GM12892 (cell line): Measurements from ENCODE around the gene TEX101.
"Not testable (repeated sequence)": the region's sequence is repeated elsewhere in the genome, so short reads cannot be mapped to it uniquely, and the experiment has no call there.

ENCODE experiments used
- DNase-seq: peaks from one replicate; pipeline ENCODE4 v3.0.0; 2011; ENCODE audit not compliant: insufficient read length
- FAIRE-seq: peaks from 2 replicates; lab custom pipeline; 2011; peaks lifted over from hg19 to GRCh38; lab: Jason Lieb, UNC
- POLR2A ChIP-seq: IDR thresholded peaks from 2 replicates; pipeline ENCODE4 v1.6.1; 2011; ENCODE audit warnings: low read depth, low read length, control low read depth
- POLR2AphosphoS5 ChIP-seq: IDR thresholded peaks from 2 replicates; pipeline ENCODE4 v1.6.1; 2011; ENCODE audit warnings: low read depth, low read length, control low read depth
- TAF1 ChIP-seq: IDR thresholded peaks from 2 replicates; pipeline ENCODE4 v1.6.1; 2011; ENCODE audit warnings: low read depth, mild to moderate bottlenecking, control low read depth, low read length, borderline replicate concordance

Gene TEX101

DNA sequence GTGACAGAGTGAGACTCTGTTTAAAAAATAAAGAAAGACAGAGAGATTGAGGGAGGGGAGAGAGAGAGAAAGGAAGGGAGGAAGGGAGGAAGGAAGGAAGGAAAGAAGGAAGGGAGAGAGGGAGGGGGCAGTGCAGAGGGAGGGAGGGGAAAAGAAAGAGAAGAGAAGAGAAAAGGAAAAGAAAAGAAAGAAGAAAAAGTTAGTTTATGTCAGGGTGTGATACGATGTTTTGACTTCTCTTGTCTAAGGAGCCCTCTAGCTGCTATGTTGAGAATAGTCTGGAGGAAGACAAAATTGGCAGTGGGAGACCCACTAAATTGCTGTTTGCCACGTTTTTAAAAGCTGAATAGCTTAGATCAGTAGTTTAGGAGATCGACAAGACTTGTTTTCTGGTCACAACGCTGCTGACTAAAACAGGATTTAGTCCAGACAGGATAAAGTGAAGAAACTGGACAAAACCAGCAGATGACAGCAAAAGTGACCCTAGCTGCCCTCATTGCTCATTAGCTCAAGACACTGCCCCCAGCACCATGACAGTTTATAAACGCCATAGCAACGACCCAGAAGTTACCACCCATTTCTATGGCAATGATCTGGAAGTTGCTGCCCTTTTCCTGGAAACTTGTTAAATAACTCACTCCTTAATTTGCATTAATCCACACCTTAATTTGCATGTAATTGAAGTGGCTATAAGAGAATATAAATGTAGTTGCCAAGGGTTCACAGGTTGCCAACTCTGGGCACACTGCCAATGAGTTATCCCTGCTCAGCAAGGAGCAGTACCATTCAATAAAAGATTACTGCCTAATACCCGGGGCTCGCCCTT is 11.1 kb downstream of the TEX101 start:
- TF ChIP-seq POLR2A (no peak), TAF1 (no peak), POLR2AphosphoS5 (no peak)
- FAIRE-seq (no peak), DNase-seq (no peak)

DNA sequence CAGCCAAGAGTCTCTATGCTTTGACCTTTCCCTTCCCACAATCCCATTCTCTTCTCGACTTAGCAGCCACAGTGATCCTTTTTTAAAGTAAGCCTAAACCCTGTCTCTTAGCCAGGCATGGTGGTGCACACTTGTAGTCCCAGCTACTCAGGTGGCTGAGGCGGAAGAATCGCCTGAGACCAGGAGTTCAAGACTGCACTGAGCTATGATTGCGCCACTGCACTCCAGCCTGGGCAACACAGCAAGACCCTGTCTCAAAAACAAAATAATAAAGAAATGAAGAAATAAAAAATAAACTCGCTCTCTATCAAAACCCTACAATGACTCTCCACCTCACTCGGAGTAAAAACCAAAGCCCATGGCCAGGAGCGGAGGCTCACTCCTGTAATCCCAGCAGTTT is 14.7 kb downstream of the TEX101 start:
- FAIRE-seq (no peak), DNase-seq (no peak)
- TF ChIP-seq POLR2A: no peak
- TF ChIP-seq POLR2AphosphoS5: no peak
- no peak for TF ChIP-seq TAF1

DNA sequence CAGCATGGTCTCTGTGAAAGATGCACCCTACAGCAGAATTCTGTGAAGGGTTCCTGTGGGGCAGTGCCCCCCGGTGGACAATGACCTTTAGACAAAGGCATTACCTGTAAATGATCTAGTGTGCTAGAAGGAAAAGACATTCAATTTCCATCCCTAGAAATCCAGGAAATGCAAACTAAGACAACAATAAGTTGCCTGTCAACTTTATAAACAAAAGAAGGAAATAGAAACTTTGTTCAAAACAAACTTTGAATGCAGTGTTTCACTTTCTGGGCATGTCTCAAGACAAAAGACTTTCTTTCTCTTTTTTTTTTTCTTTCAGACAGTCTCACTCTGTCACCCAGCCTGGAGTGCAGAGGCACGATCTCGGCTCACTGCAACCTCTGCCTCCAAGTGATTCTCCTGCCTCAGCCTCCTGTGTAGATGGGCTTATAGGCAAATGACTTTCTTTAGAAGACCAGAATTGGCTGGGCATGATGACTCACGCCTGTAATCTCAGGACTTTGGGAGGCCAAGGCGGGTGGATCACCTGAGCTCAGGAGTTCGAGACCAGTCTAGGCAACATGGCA is 15.5 kb downstream of the TEX101 start:
- FAIRE-seq (no peak), DNase-seq (no peak)
- TF ChIP-seq POLR2A: no peak
- TF ChIP-seq TAF1: no peak
- no peak for TF ChIP-seq POLR2AphosphoS5

DNA sequence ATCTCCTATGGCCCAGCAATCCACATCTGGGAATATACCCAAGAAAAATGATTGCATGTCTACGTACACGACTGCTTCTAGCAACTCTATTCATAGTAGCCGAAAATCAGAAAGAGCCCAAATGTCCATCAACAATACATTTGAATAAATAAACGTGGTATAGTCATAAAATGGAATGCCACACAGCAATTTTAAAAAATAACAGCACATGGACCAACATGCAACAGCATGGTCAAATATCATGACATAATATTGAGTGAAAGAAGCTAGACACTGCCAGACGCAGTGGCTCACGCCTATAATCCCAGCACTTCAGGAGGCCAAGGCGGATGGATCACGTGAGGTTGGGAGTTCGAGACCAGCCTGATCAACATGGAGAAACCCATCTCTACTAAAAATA is 16.3 kb downstream of the TEX101 start:
- no peak for FAIRE-seq
- TF ChIP-seq POLR2A: no peak
- no peak for TF ChIP-seq TAF1
- TF ChIP-seq POLR2AphosphoS5: no peak
- DNase-seq: no peak

DNA sequence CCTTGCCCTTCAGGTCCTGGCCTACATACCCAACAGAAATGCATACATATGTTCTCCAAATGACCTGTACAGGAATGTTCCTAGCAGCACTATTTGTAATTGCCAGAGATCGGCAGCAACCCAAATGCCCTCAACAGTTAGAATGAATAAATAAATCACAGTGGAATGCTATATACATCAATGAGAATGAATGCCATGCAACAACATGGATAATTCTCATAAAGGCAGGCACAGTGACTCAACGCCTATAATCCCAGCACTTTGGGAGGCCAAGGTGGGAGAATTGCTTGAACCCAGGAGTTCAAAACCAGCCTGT is 18.6 kb downstream of the TEX101 start:
- DNase-seq (no peak), FAIRE-seq (no peak)
- no peak for TF ChIP-seq TAF1
- TF ChIP-seq POLR2A: no peak
- TF ChIP-seq POLR2AphosphoS5: no peak

DNA sequence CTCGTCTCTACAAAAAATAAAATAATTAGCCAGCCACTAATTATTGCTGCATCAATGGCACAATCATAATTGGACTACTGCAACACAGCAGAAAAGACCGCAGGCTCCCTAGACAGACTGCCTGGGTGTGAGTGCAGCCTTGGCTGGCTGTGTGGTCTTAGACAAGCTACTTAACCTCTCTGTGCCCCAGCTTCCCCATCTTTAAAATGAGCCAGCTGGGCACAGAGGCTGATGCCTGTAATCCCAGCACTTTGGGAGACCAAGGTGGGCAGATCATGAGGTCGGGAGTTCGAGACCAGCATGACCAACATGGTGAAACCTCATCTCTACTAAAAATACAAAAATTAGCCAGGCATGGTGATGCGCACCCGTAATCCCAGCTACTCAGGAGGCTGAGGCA is 19.0 kb downstream of the TEX101 start:
- DNase-seq (no peak), FAIRE-seq (no peak)
- TF ChIP-seq POLR2A (no peak), POLR2AphosphoS5 (no peak), TAF1 (no peak)

DNA sequence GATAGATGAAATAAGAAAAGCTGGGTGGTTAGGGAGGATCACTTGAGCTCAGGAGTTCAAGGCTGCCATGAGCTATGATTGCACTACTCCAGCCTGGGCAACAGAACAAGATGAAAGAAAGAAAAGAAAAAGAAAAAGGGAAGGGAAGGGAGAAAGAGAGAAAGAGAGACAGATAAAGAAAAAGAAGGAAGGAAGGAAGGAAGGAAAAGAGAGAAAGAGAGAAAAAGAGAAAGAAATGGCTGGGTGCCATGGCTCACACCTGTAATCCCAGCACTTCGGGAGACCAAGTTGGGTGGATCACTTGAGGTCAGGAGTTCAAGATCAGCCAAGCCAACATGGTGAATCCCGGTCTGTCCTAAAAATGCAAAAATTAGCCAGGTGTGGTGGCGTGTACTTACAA is 21.1 kb downstream of the TEX101 start:
- FAIRE-seq: no peak
- no peak for TF ChIP-seq TAF1
- no peak for TF ChIP-seq POLR2AphosphoS5
- TF ChIP-seq POLR2A: no peak
- no peak for DNase-seq

DNA sequence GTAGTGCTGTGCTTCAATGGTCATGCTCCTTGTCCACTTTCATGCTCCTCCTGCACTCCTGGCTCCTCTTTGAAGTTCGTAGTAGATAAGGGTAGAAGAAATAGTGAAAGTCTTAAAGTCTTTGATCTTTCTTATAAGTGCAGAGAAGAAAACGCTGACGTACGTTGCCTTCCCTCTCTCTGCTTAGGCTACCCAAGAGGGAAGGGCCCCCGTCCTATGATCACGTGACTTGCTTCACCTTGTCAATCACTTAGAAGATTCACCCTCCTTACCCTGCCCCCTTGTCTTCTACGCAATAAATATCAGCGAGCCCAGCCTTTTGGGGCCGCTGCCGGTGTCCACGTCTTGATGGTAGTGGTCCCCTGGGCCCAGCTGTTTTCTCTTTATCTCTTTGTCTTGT is 22.6 kb downstream of the TEX101 start:
- DNase-seq, FAIRE-seq: not testable (repeated sequence)

DNA sequence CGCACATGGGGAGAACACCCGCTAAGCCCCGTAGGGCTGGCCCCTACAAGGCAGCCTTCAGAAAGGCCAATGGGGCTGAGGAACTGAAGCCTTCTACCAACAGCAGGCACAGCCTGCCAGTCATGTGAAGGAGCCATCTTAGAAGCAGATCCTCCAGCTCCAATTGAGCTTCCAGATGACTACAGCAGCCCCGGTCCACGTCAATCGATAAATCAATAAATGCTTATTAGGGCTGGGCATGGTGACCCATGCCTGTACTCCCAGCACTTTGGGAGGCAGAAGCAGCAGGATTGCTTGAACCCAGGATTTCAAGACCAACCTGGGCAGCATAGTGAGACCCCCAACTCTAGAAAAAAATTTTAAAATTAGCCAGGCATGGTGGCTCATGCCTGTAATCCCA is 23.0 kb downstream of the TEX101 start:
- FAIRE-seq (no peak), DNase-seq (no peak)
- TF ChIP-seq POLR2A: no peak
- no peak for TF ChIP-seq POLR2AphosphoS5

DNA sequence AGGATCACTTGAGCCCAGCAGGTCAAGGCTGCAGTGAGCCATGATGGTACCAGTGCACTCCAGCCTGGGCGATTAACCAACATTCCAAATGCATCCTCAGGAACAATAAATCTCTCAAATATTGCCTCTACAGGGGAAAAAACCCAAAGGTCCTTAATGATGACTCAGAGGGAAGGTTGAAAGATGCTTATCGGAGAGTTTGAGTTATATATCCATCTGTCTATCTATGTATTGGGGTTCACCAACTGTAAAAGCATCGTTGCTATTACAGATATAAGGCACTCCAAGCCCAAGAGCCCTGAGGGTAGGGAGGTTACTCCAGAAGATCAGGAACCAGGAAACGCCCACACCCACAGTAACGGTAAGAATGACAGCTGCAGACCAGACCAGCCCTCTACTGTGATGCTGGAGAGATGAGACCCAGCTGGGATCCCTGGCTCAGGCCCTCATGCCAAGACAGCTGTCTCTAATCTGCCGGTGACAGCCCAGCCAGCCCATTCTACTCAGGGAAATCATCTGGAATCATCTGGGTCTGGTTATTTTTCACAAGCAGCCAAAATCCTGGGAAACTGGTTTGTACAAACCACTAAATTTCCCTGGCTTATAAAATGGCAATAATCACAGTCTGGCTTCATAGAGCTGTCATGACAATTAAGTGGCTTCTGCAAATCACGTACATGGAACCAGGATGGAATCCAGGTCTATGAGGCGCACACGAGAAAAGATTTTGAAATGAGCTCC is 23.8 kb downstream of the TEX101 start:
- DNase-seq (no peak), FAIRE-seq (no peak)
- TF ChIP-seq POLR2AphosphoS5 (no peak), POLR2A (no peak), TAF1 (no peak)

DNA sequence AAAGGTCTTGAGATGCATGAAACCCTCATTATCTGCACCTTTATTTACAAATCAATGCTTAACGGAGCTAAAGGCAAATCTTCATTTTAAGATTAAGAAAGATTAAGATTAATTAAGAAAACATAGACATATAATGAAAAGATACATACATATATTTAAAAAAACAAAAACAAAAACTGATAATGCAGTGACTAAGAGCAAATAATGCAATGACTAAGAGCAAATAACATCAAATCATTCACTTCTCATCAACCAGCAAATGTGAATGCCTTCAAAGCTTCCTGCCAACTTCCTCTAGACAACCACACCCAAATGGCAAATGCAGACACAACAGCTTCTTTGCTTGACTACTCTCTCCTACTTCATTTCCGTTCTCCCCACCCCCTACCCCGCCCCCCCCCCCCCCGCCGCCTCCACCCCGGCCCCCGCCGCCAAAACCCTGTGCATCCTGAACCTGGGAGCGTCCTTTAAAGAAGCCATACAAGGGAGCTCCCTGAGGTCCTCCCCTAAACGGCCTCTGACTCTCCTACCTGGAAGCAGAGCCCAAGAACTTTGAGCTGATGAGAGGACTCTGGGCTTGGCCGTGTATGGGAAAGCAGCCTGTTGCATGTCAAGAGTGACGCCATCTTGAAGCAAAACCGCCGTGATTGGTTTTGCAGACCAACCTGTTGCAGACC is 24.5 kb downstream of the TEX101 start:
- DNase-seq (no peak), FAIRE-seq (no peak)
- no peak for TF ChIP-seq POLR2AphosphoS5
- no peak for TF ChIP-seq TAF1
- no peak for TF ChIP-seq POLR2A

DNA sequence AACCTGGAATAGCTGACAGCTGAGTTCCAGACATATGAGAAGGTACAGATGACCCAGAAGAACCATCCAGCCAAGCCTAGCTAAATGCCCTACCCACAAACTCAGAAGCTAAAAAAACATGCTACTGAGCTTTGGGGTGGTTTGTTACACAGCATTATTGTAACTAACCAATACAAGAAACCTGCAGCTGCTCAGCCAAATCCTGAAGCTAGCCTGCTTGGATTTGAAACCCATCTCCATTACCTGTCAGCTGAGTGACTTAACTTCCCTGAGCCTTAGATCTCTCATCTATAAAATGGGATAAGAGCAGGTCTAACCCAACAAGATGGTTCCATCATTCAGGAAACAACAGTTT is 25.0 kb downstream of the TEX101 start:
- DNase-seq (no peak), FAIRE-seq (no peak)
- TF ChIP-seq POLR2AphosphoS5: no peak
- TF ChIP-seq POLR2A: no peak
- no peak for TF ChIP-seq TAF1
